Ramos (cell line): Measurements from ENCODE around the gene NINJ2.

Source experiments
- in situ Hi-C: fragments of 300-500 bp; cut with MboI; formaldehyde crosslinking; loops from one replicate; pipeline ENCODE4 v1.14.3; 2022; ENCODE audit warnings: low sequenced_read_pairs; ENCODE audit not compliant: unreplicated experiment

Gene NINJ2

GRCh38 chr12:619346-619745 is 43.9 kb downstream of the NINJ2 start:
- in situ Hi-C loops = no loop called here

GRCh38 chr12:618605-619004 is 44.6 kb downstream of the NINJ2 start:
- in situ Hi-C loops = no loop called here

GRCh38 chr12:617304-617915 is 45.8 kb downstream of the NINJ2 start:
- in situ Hi-C loops = no loop called here

- in situ Hi-C loops = no loop called here
Observed at GRCh38 chr12:615620-616019, 47.6 kb downstream of the NINJ2 start.

- in situ Hi-C loops = no loop called here
Observed at GRCh38 chr12:614411-614970, 48.8 kb downstream of the NINJ2 start.

- in situ Hi-C loops = no loop called here
Observed at GRCh38 chr12:613996-614395, 49.2 kb downstream of the NINJ2 start.

- in situ Hi-C loops = no loop called here
Observed at GRCh38 chr12:612886-613285, 50.4 kb downstream of the NINJ2 start.

- in situ Hi-C loops = no loop called here
Observed at GRCh38 chr12:612293-612692, 51.0 kb downstream of the NINJ2 start.

GRCh38 chr12:611721-612120 is 51.5 kb downstream of the NINJ2 start:
- in situ Hi-C loops = no loop called here

- in situ Hi-C loops = no loop called here
Observed at GRCh38 chr12:608921-609320, 54.3 kb downstream of the NINJ2 start.

GRCh38 chr12:608413-608812 is 54.8 kb downstream of the NINJ2 start:
- in situ Hi-C loops = no loop called here

GRCh38 chr12:607541-608001 is 55.7 kb downstream of the NINJ2 start:
- in situ Hi-C loops = no loop called here

- in situ Hi-C loops = no loop called here
Observed at GRCh38 chr12:604956-605355, 58.3 kb downstream of the NINJ2 start.

- in situ Hi-C loops = no loop called here
Observed at GRCh38 chr12:602700-603068, 60.6 kb downstream of the NINJ2 start.

GRCh38 chr12:601976-602699 is 61.1 kb downstream of the NINJ2 start:
- in situ Hi-C loops = no loop called here

- in situ Hi-C loops = no loop called here
Observed at GRCh38 chr12:599756-600155, 63.5 kb downstream of the NINJ2 start.

- in situ Hi-C loops = no loop called here
Observed at GRCh38 chr12:597926-598568, 65.2 kb downstream of the NINJ2 start.

- in situ Hi-C loops = no loop called here
Observed at GRCh38 chr12:593396-594270, 69.6 kb downstream of the NINJ2 start.

GRCh38 chr12:592024-592505 is 71.2 kb downstream of the NINJ2 start:
- in situ Hi-C loops = no loop called here
